HG02981 (cell line): ENCODE results near the gene MTMR3.
"Not testable (repeated sequence)": the region's sequence is repeated elsewhere in the genome, so short reads cannot be mapped to it uniquely, and the experiment has no call there.

Experiments
- ATAC-seq: cut with Tn5 transposase; IDR thresholded peaks from one replicate; pipeline ENCODE4 v1.9.1; 2021; ENCODE audit warnings: mild to moderate bottlenecking, moderate library complexity; ENCODE audit not compliant: unreplicated experiment

The MTMR3 gene

GRCh38 chr22:29956680-29957079 is 73.7 kb downstream of the MTMR3 start:
- no peak for ATAC-seq

DNA sequence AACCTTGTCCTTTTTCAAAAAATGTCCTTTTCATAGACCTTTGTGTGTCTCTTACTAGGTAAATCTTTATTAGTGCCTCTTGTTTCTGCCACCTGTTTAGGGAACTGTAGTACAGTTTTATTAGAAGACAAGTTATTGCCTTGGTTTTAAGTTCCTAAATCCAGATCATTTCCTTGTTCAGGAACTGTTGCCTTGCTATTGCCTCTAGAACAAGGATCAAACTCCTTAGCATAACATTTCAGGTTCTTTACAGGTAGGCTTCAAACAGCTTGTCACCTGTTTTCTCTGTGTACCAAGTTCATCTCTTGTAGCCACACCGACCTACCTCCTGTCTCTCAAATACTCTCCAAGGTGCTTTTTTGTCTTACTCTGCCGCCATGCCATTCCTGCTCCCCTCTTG is 75.2 kb downstream of the MTMR3 start:
- no peak for ATAC-seq

DNA sequence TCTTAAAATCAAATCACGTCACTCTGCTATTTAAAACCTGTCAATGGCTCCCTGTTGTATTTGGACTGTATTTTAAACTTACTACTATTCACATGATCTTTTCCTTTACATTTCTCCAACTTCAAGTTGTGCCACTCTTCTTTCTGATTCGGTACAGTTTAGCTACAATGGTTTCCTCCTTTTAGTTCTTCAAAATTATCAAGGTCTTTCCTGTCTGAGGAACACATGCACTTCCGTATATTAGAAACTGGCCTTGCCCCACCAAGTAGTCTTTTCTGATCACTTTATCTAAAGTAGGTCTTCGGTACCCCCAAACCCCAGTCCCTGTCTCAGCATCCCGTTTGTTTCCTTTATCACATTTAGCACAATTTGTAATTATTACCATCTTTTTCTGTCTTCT is 81.8 kb downstream of the MTMR3 start:
- ATAC-seq: no peak

DNA sequence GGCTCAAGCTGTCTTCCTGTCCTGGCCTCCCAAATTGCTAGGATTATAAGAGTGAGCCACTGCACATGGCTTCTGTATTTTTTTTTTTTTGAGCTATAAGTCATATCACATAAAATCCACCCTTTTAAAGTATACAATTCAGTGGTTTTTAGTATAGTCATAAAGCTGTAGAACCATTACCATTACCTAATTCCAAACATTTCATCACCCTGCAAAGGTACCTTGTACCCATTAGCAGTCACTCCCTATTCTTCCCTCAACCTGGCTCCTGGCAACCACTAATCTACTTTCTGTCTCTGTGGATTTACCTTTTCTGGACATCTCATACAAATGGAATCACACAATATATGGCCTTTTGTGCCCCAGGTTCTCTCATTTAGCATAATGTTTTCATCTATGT is 84.5 kb downstream of the MTMR3 start:
- ATAC-seq: no peak

- no peak for ATAC-seq
Measured at GRCh38 chr22:29971607-29972006, 88.6 kb downstream of the MTMR3 start.

- no peak for ATAC-seq
Measured at GRCh38 chr22:29972121-29972520, 89.1 kb downstream of the MTMR3 start.

DNA sequence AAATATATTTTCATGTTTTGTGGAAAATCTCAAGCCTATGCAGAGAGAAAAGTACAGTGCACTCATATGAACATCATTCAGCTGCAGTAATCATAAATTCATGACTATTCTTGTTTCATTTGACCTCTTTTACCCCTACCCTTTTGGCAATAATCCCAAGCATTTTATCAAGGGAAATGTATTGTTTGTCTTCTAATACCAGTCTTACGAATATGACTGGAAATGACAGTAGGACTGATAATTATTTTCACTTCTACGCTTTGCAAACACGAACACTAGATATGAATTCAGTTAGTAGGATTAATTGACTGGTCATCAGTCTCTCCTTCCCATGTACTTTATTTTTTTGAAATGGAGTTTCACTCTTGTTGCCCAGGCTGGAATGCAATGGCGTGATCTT is 90.3 kb downstream of the MTMR3 start:
- no peak for ATAC-seq

- ATAC-seq: not testable (repeated sequence)
Measured at GRCh38 chr22:29973680-29974079, 90.7 kb downstream of the MTMR3 start.

GRCh38 chr22:29975494-29975893 is 92.5 kb downstream of the MTMR3 start:
- ATAC-seq: no peak

- ATAC-seq: no peak
Measured at GRCh38 chr22:29977107-29977506, 94.1 kb downstream of the MTMR3 start.

GRCh38 chr22:29979777-29980321 is 96.9 kb downstream of the MTMR3 start:
- ATAC-seq: no peak

DNA sequence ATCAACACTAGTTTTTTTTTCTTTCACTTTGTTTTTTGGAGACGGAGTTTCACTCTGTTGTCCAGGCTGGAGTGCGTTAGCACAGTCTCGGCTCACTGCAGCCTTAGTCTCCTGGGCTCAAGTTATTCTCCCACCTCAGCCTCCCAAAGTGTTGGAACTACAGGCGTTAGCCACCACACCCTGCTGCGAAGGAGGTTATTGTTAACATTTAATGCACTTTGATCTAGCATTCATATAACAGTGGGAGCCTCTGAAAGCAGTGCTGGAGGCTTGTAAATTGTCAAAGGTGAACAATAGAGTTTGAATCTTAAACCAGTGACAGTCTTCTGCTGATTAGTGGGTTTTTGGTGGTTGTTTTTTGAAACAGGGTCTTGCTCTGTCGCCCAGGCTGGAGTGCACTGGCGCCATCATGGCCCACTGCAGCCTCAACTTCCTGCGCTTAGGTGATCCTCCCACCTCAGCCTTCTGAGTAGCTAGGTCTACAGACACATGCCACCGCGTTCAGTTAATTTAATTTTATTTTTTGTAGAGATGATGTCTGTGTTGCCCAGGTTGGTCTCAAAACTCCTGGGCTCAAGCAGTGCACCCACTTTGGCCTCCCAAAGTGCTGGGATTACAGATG is 100.4 kb downstream of the MTMR3 start:
- no peak for ATAC-seq

DNA sequence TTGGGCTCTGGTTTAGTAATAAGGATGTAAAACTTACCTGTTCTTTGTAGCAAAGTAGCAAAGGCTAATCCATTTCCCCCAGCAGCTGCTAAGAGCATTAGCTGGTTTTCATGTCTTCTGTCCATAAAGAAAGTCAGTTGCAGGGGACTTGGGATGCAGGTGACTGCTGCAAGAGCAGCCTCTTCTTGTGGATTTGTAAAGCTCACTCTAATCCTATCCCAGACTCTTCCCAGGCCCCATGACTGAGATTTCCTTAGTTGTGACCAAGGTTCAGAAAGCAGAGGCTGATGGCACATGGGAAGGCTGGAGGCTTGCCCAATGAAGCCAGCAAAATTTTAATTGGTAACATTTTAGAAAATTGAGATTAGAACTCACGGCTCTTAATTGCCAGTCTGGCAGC is 102.9 kb downstream of the MTMR3 start:
- ATAC-seq: no peak

- no peak for ATAC-seq
Measured at GRCh38 chr22:29987137-29987536, 104.2 kb downstream of the MTMR3 start.

- no peak for ATAC-seq
Measured at GRCh38 chr22:29988719-29989118, 105.7 kb downstream of the MTMR3 start.

DNA sequence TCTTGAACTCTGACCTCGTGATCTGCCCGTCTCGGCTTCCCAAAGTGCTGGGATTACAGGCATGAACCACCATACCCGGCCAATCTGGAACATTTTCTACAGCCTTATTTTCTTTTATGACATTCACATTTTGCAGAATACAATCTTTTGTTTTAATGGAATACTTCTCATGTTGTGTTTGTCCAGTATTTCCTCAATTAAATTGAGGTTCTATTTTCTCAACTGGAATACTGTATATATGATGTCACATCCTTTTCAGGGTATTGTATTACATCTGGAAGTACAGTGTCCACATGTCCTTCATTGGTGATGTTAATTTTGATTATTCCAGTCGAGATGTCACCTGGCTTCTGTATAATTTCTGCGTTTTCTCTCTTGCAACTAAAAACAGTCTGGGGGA is 106.5 kb downstream of the MTMR3 start:
- ATAC-seq: no peak

GRCh38 chr22:29992341-29993275 is 109.6 kb downstream of the MTMR3 start:
- ATAC-seq: no peak

DNA sequence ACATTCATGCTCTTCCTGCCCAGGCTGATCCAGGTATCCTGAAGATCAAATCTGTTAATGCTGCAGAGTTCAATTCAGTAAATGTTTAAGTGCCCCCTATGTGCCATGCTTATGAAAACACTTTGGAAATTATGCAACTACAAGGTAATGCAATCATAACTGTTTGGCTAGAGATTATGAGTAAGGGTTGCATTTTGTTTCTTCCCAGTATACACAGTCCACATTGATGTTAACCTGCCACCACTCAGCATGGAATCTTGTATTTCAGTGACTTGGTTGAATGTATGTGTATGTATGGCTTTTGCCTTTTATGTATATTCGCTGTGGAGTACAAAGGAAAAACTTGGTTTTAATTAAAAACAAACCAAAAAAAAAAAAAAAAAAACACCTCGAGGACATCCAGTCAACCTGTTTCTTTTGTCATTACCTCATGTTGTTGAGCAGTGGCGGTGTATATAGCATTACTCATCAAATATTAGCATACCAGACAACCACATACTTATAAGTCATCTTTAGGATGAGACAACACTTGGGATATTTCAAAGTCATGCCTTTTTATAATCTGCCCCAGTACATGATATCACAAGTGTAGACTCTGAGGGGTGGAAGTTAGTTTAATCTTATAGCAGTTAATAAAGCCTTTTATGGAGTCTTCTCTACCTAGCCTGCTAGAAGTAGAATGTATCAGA is 111.2 kb downstream of the MTMR3 start:
- no peak for ATAC-seq

- no peak for ATAC-seq
Measured at GRCh38 chr22:29994943-29995342, 112.0 kb downstream of the MTMR3 start.

- ATAC-seq: no peak
Measured at GRCh38 chr22:29997107-29997506, 114.1 kb downstream of the MTMR3 start.

GRCh38 chr22:29997516-29997915 is 114.5 kb downstream of the MTMR3 start:
- no peak for ATAC-seq
